ENCODE results near the gene CHTF18. TPM values are rescaled to one million over a fixed set of nuclear protein-coding genes. Genes with fewer than 3 reads are reported as not detected.
A peak's percentile ranks its signal among the peaks of the same experiment; 100 is the strongest.

Gene CHTF18
- total RNA-seq, 1 donor from 2014 or later = 12.3 TPM

DNA sequence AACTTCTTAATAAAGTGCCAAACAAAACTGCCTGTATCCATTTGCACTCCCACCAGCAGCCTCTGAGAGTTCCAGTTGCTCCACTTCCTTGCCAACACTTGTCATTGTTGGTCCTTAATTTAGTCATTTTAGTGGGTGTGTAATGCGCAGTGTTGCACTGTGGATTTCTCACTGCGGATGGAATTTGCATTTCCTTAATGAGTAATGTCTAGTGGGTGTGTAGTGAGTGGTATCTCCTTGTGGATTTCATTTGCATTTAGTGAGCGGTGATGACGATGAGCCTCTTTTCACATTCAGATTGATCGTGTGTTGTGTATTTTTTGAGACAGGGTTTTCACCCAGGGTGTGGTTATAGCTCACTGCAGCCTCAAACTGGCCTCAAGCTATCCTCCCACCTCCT, 32.0 kb upstream of the CHTF18 start:
- Histone ChIP-seq H3K36me3 (no peaks in the 10 kb centered on the region), H3K27me3 (no peaks in the 10 kb centered on the region), H3K4me1 (no peaks in the 10 kb centered on the region), H3K4me3 (no peak overlapping the region), H3K27ac (no peak overlapping the region), H3K9me3 (no peaks in the 10 kb centered on the region)
- DNase-seq (no peak), ATAC-seq (no peak)
- intact Hi-C loops (cut with DNase I) = no loop called here
- TF ChIP-seq, protein P1, sequence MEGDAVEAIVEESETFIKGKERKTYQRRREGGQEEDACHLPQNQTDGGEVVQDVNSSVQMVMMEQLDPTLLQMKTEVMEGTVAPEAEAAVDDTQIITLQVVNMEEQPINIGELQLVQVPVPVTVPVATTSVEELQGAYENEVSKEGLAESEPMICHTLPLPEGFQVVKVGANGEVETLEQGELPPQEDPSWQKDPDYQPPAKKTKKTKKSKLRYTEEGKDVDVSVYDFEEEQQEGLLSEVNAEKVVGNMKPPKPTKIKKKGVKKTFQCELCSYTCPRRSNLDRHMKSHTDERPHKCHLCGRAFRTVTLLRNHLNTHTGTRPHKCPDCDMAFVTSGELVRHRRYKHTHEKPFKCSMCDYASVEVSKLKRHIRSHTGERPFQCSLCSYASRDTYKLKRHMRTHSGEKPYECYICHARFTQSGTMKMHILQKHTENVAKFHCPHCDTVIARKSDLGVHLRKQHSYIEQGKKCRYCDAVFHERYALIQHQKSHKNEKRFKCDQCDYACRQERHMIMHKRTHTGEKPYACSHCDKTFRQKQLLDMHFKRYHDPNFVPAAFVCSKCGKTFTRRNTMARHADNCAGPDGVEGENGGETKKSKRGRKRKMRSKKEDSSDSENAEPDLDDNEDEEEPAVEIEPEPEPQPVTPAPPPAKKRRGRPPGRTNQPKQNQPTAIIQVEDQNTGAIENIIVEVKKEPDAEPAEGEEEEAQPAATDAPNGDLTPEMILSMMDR (IDR thresholded peaks at IDR 0.05) = no peak

DNA sequence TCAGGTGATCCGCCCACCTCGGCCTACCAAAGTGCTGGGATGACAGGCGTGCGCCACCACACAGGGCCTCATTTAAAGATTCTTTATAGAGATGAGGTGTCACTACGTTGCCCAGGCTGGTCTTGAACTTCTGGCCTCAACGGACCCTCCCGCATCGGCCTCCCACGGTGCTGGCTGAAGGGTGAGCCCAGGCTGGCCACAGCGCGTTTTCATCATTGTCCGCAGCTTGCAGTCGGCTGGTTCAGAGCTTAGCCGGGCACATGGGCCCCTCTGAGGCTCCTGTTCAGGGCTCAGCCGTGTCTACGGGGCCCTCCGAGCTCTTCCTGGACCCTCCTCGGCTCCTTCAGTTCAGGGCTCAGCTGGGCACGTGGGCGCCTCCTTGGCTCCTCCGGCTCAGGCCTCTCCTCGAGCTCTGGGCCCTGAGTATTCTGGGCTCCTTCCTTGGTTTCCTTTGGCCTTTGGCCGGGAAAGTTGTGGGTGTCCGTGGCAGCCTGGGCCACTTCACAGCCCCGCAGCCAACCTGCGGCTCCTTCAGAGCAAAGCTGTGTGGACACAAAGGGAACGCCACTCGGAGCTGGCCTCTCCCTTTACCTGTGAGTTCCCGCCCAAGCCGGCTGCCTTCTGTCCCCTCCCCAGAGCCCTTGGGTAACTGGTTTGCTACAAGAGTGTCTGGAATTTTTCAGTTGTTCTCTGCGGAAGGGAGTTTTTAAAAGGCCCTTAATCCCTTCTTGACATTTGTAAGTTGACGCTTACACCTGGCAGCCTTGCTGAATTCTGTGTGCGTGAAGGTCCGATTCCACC, 29.1 kb upstream of the CHTF18 start:
- Histone ChIP-seq H3K27ac (peak overlapping the region; percentile 76), H3K4me1 (no peaks in the 10 kb centered on the region), H3K9me3 (no peaks in the 10 kb centered on the region), H3K27me3 (no peaks in the 10 kb centered on the region), H3K4me3 (no peak overlapping the region), H3K36me3 (no peaks in the 10 kb centered on the region)
- TF ChIP-seq, protein P1 (IDR thresholded peaks at IDR 0.05) = no peak
- intact Hi-C loops (cut with DNase I) = no loop called here
- peak; percentile 85 for ATAC-seq
- peak; percentile 89 for DNase-seq

DNA sequence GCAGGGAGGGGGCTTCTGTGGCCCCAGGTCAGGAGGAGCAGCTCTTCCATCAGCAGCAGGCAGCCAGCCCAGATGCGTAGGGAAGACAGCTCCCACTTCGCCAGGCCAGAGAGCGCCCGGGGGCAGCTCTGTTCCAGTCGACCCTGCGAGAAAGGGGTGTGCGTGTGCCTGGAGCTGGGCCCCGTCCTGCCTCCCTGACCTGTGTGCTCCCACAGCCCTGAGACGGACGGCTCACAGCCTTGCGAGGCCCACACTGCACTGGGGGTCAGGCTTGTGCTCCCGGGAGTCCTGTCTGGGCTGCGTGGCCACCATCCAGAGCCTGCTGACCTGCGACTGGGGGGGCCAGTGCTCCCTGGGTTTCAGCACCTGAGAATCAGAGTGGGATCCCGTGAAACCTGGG, 28.4 kb upstream of the CHTF18 start:
- Histone ChIP-seq H3K36me3 (no peaks in the 10 kb centered on the region), H3K9me3 (no peaks in the 10 kb centered on the region), H3K4me3 (no peak overlapping the region), H3K4me1 (no peaks in the 10 kb centered on the region), H3K27me3 (no peaks in the 10 kb centered on the region), H3K27ac (peak overlapping the region; percentile 70)
- peak; percentile 3 for ATAC-seq
- intact Hi-C loops (cut with DNase I) = no loop called here
- DNase-seq = no peak
- TF ChIP-seq, protein P1 (IDR thresholded peaks at IDR 0.05) = no peak

DNA sequence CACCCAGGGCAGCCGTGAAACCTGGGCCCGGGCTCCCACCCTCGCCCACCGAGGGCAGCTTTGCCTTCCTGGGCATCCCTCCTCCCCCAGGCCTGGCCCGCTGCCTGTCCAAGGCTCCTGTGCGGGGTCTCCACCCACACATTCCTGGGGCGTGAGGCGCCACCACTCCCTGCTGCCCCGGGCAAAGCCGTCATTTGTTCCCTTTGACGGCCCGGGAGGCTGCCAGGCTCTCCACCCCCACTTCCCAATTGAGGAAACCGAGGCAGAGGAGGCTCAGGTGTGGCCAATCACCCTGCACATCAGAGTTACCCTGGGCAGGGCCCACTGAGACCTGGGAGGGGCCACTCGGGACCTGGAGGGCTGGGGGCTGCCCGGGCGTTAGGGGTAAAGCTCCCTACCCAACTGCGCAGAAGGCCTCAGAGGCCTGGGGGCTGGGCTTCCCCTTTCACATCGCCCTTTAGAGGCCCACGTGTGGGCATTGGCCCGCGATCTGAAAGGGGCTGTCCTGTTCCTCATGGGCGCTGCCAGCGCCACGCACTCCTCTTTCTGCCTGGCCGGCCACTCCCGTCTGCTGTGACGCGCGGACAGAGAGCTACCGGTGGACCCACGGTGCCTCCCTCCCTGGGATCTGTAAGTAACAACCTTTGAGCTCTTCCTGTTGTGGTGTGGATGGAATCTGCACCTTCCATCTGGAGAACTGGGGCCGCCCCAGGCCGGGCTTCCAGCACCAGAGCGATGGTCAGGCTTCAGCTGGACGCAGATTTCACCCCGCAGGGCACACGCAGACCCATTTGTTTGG, 27.7 kb upstream of the CHTF18 start, which contains the start of gene MSLN:
Gene MSLN (plus strand): TSS at position 190 of the 799 bp plus-strand sequence. CDS start 1,947 bp downstream, outside the sequence.
- peak within 1 kb of the TSS; percentile 19 for H3K4me3 ChIP-seq
- H3K27ac ChIP-seq = peak within 1 kb of the TSS; percentile 70
- no peaks in the 10 kb centered on the region for H3K4me1 ChIP-seq
- H3K27me3 ChIP-seq = no peaks in the 10 kb centered on the region
- H3K36me3 ChIP-seq = no peaks in the 10 kb centered on the region
- ATAC-seq = peak; percentile 50
- TF ChIP-seq, protein P1 (IDR thresholded peaks at IDR 0.05) = no peak
- intact Hi-C loops (cut with DNase I) = no loop called here
- peak; percentile 73 for DNase-seq
- no peaks in the 10 kb centered on the region for H3K9me3 ChIP-seq

DNA sequence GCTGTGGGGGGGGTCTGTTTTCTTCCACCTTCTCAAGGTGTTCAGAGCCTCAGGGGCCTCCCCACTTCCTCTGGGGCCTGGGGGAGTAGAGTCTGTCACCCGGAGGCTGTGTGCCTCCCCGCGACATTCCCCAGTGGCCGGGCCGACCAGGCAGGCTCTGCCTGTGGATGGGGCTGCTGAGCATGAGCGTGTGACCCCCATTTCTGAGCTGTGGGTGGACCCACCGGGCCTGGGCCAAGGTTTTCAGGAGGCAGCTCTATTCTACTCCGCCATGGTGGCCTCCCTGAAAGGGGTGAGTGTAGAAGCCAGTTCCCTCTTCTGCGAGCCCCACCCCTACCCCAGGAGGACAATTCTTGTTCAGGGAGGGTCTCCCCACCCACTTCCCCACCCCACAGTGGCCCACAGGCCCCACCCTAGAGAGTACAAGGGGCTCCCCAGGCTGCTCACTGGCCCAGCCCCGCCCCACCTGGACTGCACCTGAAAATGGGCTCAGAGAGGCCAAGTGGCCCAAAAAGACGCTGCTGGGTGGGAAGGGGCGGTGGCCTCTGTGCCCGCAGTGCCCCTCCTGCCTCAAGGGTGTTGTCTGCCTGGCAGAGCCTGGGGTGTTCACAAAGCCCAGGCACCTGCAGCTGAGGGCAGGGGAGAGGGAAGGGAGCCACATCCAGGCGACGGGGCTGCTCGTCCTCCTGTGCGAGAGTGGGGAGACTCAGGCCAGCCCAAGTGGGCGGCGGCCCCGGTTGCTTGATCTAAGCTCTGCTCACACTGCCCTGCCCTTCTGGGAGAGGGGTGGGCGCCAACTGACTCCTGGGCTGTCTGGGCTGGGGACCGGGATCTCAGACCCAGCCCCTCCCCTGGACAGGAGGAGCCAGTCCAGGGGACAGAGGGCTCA, 26.6 kb upstream of the CHTF18 start:
- no peaks in the 10 kb centered on the region for H3K36me3 ChIP-seq
- DNase-seq (peak; percentile 67), ATAC-seq (no peak)
- intact Hi-C loops (cut with DNase I) = no loop called here
- no peaks in the 10 kb centered on the region for H3K4me1 ChIP-seq
- no peaks in the 10 kb centered on the region for H3K9me3 ChIP-seq
- peak overlapping the region; percentile 19 for H3K4me3 ChIP-seq
- H3K27ac ChIP-seq = peak overlapping the region; percentile 24
- no peaks in the 10 kb centered on the region for H3K27me3 ChIP-seq
- TF ChIP-seq, protein P1 (IDR thresholded peaks at IDR 0.05) = no peak
